Stomach (tissue), 4 donors: Measurements from ENCODE around the gene SLC27A1.

Experiments
- POLR2A ChIP-seq, 4 donors: fragments of 450-650 bp; IDR thresholded peaks; one replicate each; pipeline ENCODE4 v1.6.1; 2016; ENCODE audit warnings: antibody characterized with exemption in 4 of 4, control low read depth in 2 of 4, mild to moderate bottlenecking in 1 of 4, moderate library complexity in 1 of 4
- POLR2AphosphoS5 ChIP-seq, 3 donors: sonication (generic); formaldehyde crosslinking; IDR thresholded peaks; one replicate each; pipeline ENCODE4 v1.6.1; 2016; ENCODE audit warnings: antibody characterized with exemption in 3 of 3
- TF ChIP-seq, protein P1 (sequence below), 7 experiments: fragments of 450-650 bp in 4 of 7; fragments of 200-600 bp in 3 of 7; sonication (generic) in 3 of 7; IDR thresholded peaks; one replicate each; pipeline ENCODE4 v1.5.1; 2016 to 2019; ENCODE audit warnings: antibody characterized with exemption in 7 of 7, control low read depth in 2 of 7, mild to moderate bottlenecking in 1 of 7

DNA sequence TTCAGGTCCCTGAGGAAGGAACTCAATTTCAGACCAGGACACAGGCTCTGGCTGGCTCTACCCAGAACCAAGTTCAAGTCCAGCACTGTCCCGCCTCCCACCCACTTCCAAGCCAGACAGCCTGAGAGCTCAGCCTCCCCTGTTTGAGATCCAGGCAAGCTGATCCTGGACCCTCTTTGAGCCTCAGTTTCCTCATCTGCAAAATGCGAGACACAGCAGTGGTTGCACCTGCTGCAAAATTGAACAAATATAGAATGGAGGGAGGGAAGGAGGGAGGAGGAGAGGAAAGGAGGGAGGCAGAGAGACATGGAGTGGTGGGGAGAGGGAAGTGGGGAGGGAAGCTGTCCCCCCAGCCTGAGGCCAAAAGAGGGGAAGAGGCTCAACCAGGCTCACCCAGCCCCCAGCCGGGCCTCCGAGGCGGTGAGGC is 22.6 kb upstream of the SLC27A1 start:
- TF ChIP-seq, protein P1, sequence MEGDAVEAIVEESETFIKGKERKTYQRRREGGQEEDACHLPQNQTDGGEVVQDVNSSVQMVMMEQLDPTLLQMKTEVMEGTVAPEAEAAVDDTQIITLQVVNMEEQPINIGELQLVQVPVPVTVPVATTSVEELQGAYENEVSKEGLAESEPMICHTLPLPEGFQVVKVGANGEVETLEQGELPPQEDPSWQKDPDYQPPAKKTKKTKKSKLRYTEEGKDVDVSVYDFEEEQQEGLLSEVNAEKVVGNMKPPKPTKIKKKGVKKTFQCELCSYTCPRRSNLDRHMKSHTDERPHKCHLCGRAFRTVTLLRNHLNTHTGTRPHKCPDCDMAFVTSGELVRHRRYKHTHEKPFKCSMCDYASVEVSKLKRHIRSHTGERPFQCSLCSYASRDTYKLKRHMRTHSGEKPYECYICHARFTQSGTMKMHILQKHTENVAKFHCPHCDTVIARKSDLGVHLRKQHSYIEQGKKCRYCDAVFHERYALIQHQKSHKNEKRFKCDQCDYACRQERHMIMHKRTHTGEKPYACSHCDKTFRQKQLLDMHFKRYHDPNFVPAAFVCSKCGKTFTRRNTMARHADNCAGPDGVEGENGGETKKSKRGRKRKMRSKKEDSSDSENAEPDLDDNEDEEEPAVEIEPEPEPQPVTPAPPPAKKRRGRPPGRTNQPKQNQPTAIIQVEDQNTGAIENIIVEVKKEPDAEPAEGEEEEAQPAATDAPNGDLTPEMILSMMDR (IDR thresholded peaks at IDR 0.05): no peak
- TF ChIP-seq POLR2A (IDR thresholded peaks at IDR 0.05) (no peak), POLR2AphosphoS5 (IDR thresholded peaks at IDR 0.05) (no peak)
